ENCODE results near the gene NAP1L3.

The NAP1L3 gene, protein sequence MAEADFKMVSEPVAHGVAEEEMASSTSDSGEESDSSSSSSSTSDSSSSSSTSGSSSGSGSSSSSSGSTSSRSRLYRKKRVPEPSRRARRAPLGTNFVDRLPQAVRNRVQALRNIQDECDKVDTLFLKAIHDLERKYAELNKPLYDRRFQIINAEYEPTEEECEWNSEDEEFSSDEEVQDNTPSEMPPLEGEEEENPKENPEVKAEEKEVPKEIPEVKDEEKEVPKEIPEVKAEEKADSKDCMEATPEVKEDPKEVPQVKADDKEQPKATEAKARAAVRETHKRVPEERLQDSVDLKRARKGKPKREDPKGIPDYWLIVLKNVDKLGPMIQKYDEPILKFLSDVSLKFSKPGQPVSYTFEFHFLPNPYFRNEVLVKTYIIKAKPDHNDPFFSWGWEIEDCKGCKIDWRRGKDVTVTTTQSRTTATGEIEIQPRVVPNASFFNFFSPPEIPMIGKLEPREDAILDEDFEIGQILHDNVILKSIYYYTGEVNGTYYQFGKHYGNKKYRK

GRCh38 chrX:93673056-93673868 lies at the start of gene NAP1L3:
Gene NAP1L3, minus strand, starts transcription at chrX:93673578. Its CDS starts 274 bp downstream, at chrX:93673304.
- in situ Hi-C loops (cut with MboI; ENCODE audit: low sequenced_read_pairs), result no loop called here
- Histone ChIP-seq H3K27me3 (ENCODE audit: low read depth) (peaks cover 17% of the 10 kb centered on the region), H3K9me3 (no peaks in the 10 kb centered on the region), H3K36me3 (replicated peaks) (no peaks in the 10 kb centered on the region), H3K4me3 (peak within 1 kb of the TSS; percentile 73), H3K4me1 (peaks cover 6% of the 10 kb centered on the region; the same call in 1 of the 2 replicates)
- peak; percentile 85 to 86 for DNase-seq (ENCODE audit: low spot score in 2 of 2)

- H3K27me3 ChIP-seq (ENCODE audit: low read depth), result no peaks in the 10 kb centered on the region
- in situ Hi-C loops (cut with MboI; ENCODE audit: low sequenced_read_pairs), result no loop called here
Observed at GRCh38 chrX:93711076-93711475, 37.7 kb upstream of the NAP1L3 start.

DNA sequence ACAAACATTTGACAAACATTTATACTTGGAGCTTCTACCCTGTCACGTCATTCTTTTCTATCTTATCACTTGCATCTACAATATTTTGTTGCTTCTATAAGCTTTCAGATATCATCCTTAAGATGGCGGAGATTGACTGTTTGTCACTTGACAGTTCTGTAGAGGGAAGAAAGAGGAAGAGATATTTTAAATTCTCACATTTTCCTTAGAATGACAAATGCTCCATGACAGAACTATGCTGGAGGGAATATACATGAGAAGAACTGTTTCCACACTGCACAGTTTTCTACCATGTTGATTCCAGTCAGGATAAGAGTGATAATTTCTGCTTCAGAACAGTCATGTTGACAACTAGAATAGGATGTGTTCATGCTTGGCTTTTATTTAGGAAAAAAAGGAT lies 30.3 kb upstream of the NAP1L3 start:
- H3K27me3 ChIP-seq (ENCODE audit: low read depth), result no peaks in the 10 kb centered on the region
- no peaks in the 10 kb centered on the region for H3K36me3 ChIP-seq (replicated peaks)
- no peaks in the 10 kb centered on the region for H3K4me1 ChIP-seq
- in situ Hi-C loops (cut with MboI; ENCODE audit: low sequenced_read_pairs), result no loop called here
- H3K9me3 ChIP-seq, result no peaks in the 10 kb centered on the region
- DNase-seq (ENCODE audit: low spot score in 2 of 2), result no peak
- no peak overlapping the region for H3K4me3 ChIP-seq

More at GRCh38 chrX:93711076-93711475, 37.7 kb upstream of the NAP1L3 start:
- DNase-seq (ENCODE audit: low spot score in 2 of 2), result no peak
- Histone ChIP-seq H3K9me3 (no peaks in the 10 kb centered on the region), H3K4me1 (no peaks in the 10 kb centered on the region), H3K4me3 (no peak overlapping the region), H3K36me3 (replicated peaks) (no peaks in the 10 kb centered on the region)

DNA sequence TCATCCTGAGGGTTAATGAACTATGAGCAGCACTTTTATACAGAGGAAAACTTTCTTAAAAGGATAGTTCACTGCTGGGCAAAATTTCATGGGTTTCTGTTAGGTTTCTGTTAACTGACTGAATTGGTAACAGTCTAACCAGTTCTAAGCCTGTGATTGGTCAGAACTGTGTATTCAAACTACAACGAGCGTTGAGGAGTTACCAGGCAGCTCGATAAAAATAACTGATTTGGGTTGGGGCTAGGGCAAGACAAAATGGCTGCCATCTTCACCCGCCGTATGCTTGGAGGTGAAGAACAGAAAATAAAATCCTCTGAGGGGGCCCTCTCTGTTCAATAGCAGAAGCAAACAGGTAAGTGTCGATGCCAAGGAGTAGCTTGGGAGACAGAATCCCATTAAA lies 22.6 kb upstream of the NAP1L3 start:
- Histone ChIP-seq H3K36me3 (replicated peaks) (no peaks in the 10 kb centered on the region), H3K4me1 (no peaks in the 10 kb centered on the region), H3K4me3 (no peak overlapping the region), H3K27me3 (ENCODE audit: low read depth) (no peaks in the 10 kb centered on the region), H3K9me3 (no peaks in the 10 kb centered on the region)
- no peak for DNase-seq (ENCODE audit: low spot score in 2 of 2)
- in situ Hi-C loops (cut with MboI; ENCODE audit: low sequenced_read_pairs), result no loop called here

- DNase-seq (ENCODE audit: low spot score in 2 of 2), result peak in 1 of 2 experiments; percentile 5
- peaks cover 19% of the 10 kb centered on the region for H3K27me3 ChIP-seq (ENCODE audit: low read depth)
- H3K36me3 ChIP-seq (replicated peaks), result no peaks in the 10 kb centered on the region
- no peaks in the 10 kb centered on the region for H3K9me3 ChIP-seq
- in situ Hi-C loops (cut with MboI; ENCODE audit: low sequenced_read_pairs), result no loop called here
- peak within 1 kb of the TSS; percentile 73 for H3K4me3 ChIP-seq
- peaks cover 6% of the 10 kb centered on the region; the same call in 1 of the 2 replicates for H3K4me1 ChIP-seq
Observed at GRCh38 chrX:93673869-93674271, 492 bp upstream of the NAP1L3 start, which contains the start of gene FAM133A. Gene FAM133A, plus strand, starts transcription at chrX:93674206. Its CDS starts 35,214 bp downstream, at chrX:93709420.

DNA sequence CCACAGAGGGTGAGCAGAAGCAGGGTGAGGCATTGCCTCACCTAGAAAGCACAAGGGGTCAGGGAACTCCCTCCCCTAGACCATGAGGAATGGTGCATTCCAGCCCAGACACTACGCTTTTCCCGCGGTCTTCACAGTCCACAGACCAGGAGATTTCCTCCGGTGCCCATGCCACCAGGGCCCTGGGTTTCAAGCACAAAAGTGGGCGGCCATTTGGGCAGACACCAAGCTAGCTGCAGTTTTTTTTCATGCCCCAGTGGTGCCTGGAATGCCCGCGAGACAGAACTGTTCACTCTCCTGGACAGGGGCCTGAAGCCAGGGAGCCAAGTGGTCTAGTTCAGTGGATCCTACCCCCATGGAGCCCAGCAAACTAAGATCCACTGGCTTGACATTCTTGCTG lies 12.8 kb downstream of the NAP1L3 start:
- Histone ChIP-seq H3K36me3 (replicated peaks) (no peaks in the 10 kb centered on the region), H3K27me3 (ENCODE audit: low read depth) (no peaks in the 10 kb centered on the region), H3K4me3 (no peak overlapping the region), H3K9me3 (no peaks in the 10 kb centered on the region), H3K4me1 (no peaks in the 10 kb centered on the region)
- DNase-seq (ENCODE audit: low spot score in 2 of 2), result no peak
- in situ Hi-C loops (cut with MboI; ENCODE audit: low sequenced_read_pairs), result no loop called here

- Histone ChIP-seq H3K4me3 (no peak overlapping the region), H3K27me3 (ENCODE audit: low read depth) (no peaks in the 10 kb centered on the region), H3K36me3 (replicated peaks) (no peaks in the 10 kb centered on the region), H3K9me3 (no peaks in the 10 kb centered on the region), H3K4me1 (no peaks in the 10 kb centered on the region)
- DNase-seq (ENCODE audit: low spot score in 2 of 2), result peak in 1 of 2 experiments; percentile 7
- in situ Hi-C loops (cut with MboI; ENCODE audit: low sequenced_read_pairs), result no loop called here
Observed at GRCh38 chrX:93649381-93649780, 24.0 kb downstream of the NAP1L3 start.

DNA sequence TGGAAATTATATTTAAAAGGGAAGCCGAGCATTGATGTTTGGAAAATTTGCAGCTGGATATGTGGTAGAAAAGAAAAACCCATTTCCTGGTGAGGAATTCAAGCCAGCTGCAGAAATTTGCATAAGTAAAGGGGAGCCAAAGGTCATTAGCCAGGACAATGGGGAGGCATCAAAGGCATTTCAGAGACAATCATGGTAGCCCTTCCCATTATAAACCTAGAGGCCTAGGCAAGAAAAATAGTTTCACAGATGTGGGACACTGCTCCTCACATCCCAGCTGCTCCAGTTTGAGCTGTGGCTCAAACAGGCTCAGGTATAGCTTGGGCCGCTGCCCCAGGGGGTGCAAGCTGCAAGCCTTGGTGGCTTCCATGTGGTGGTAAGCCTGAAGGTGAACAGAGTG lies 35.8 kb downstream of the NAP1L3 start:
- Histone ChIP-seq H3K36me3 (replicated peaks) (no peaks in the 10 kb centered on the region), H3K27me3 (ENCODE audit: low read depth) (no peaks in the 10 kb centered on the region), H3K4me1 (no peaks in the 10 kb centered on the region), H3K9me3 (no peaks in the 10 kb centered on the region), H3K4me3 (no peak overlapping the region)
- in situ Hi-C loops (cut with MboI; ENCODE audit: low sequenced_read_pairs), result no loop called here
- DNase-seq (ENCODE audit: low spot score in 2 of 2), result no peak
